ENCODE data around the gene SND1.

The SND1 gene

GRCh38 chr7:127988751-127989150 lies 336.8 kb downstream of the SND1 start:
- no peak for DNase-seq
- H3K9ac ChIP-seq (ENCODE audit: low read length) = no peak overlapping the region
- no peak overlapping the region for H3K4me3 ChIP-seq (ENCODE audit: insufficient read depth in 1 of 2, low read depth in 1 of 2, low read length in 2 of 2)
- H2BK120ac ChIP-seq (ENCODE audit: low read depth, low read length) = no peak overlapping the region
- H3K23ac ChIP-seq (ENCODE audit: low read length in 2 of 2) = no peak overlapping the region
- no peak overlapping the region for H3K14ac ChIP-seq (ENCODE audit: low read length in 2 of 2)
- no peak overlapping the region for H3K18ac ChIP-seq (ENCODE audit: low read depth in 1 of 2, low read length in 2 of 2)
- no peak overlapping the region for H2BK5ac ChIP-seq (ENCODE audit: low read depth, low read length, poor library complexity, severe bottlenecking)
- H3K4me2 ChIP-seq (ENCODE audit: low read length, poor library complexity, severe bottlenecking) = no peak overlapping the region
- no peaks in the 10 kb centered on the region for H3K27me3 ChIP-seq (ENCODE audit: control insufficient read depth in 1 of 2, insufficient read depth in 1 of 2, low read length in 2 of 2)
- no peak overlapping the region for H4K91ac ChIP-seq (ENCODE audit: low read length)
- H4K8ac ChIP-seq (ENCODE audit: low read length) = no peak overlapping the region
- H3K4ac ChIP-seq (ENCODE audit: low read depth in 1 of 2, low read length in 2 of 2) = no peak overlapping the region
- no peak overlapping the region for H2AFZ ChIP-seq (ENCODE audit: low read depth, low read length)
- peaks cover 46% of the 10 kb centered on the region for H3K79me1 ChIP-seq (replicated peaks; ENCODE audit: low read length, poor library complexity, severe bottlenecking)
- no peak overlapping the region for H3K27ac ChIP-seq (ENCODE audit: low read length, poor library complexity, severe bottlenecking)
- H3K36me3 ChIP-seq (ENCODE audit: control insufficient read depth in 1 of 2, insufficient read depth in 2 of 2, low read depth in 1 of 2, low read length in 2 of 2) = peaks cover 17 to 31% of the 10 kb centered on the region in 2 experiments
- no peak overlapping the region for H2BK12ac ChIP-seq (ENCODE audit: low read length in 2 of 2)
- no peak overlapping the region for H2BK15ac ChIP-seq (ENCODE audit: low read depth, poor library complexity, severe bottlenecking)
- H2AK5ac ChIP-seq (ENCODE audit: low read length, severe bottlenecking) = no peak overlapping the region
- H3K4me1 ChIP-seq (ENCODE audit: control insufficient read depth, insufficient read depth, low read depth, low read length) = peaks cover 3% of the 10 kb centered on the region
- 95% methylated on average over 1 of the region's 1 CpG for WGBS
- H3K9me3 ChIP-seq (ENCODE audit: control insufficient read depth, low read length) = no peaks in the 10 kb centered on the region

DNA sequence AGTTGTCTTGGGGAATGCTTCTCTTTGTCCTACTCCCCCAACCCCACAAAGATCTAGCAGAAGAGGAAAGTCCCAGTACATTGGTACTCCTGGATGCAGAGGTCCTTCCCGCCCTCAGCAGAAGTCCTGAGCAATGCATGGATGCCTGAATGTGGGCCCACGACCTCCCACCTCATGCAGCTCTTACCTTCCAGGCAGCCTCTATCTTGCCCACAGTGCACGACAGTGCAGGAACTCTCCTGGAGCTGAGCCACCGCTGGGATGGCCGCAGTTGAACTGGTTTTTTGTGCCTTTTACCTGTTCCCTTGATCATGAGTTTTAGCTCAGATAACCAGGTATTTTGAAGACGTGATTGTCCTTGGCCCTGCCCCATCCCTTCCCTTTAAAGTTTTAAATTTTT lies 341.3 kb downstream of the SND1 start:
- H4K8ac ChIP-seq (ENCODE audit: low read length) = no peak overlapping the region
- DNase-seq = no peak
- H3K27me3 ChIP-seq (ENCODE audit: control insufficient read depth in 1 of 2, insufficient read depth in 1 of 2, low read length in 2 of 2) = no peaks in the 10 kb centered on the region
- no peak overlapping the region for H3K27ac ChIP-seq (ENCODE audit: low read length, poor library complexity, severe bottlenecking)
- H2BK12ac ChIP-seq (ENCODE audit: low read length in 2 of 2) = no peak overlapping the region
- H3K4ac ChIP-seq (ENCODE audit: low read depth in 1 of 2, low read length in 2 of 2) = no peak overlapping the region
- H3K23ac ChIP-seq (ENCODE audit: low read length in 2 of 2) = no peak overlapping the region
- H4K91ac ChIP-seq (ENCODE audit: low read length) = no peak overlapping the region
- peaks cover 6% of the 10 kb centered on the region for H3K4me1 ChIP-seq (ENCODE audit: control insufficient read depth, insufficient read depth, low read depth, low read length)
- no peaks in the 10 kb centered on the region for H3K9me3 ChIP-seq (ENCODE audit: control insufficient read depth, low read length)
- peaks cover 40% of the 10 kb centered on the region for H3K79me1 ChIP-seq (replicated peaks; ENCODE audit: low read length, poor library complexity, severe bottlenecking)
- peaks cover 14 to 43% of the 10 kb centered on the region in 2 experiments for H3K36me3 ChIP-seq (ENCODE audit: control insufficient read depth in 1 of 2, insufficient read depth in 2 of 2, low read depth in 1 of 2, low read length in 2 of 2)
- H3K4me3 ChIP-seq (ENCODE audit: insufficient read depth in 1 of 2, low read depth in 1 of 2, low read length in 2 of 2) = no peak overlapping the region
- no peak overlapping the region for H2BK5ac ChIP-seq (ENCODE audit: low read depth, low read length, poor library complexity, severe bottlenecking)
- H2BK120ac ChIP-seq (ENCODE audit: low read depth, low read length) = no peak overlapping the region
- H2AFZ ChIP-seq (ENCODE audit: low read depth, low read length) = no peak overlapping the region
- no peak overlapping the region for H3K14ac ChIP-seq (ENCODE audit: low read length in 2 of 2)
- no peak overlapping the region for H3K9ac ChIP-seq (ENCODE audit: low read length)
- H3K4me2 ChIP-seq (ENCODE audit: low read length, poor library complexity, severe bottlenecking) = no peak overlapping the region
- no peak overlapping the region for H2BK15ac ChIP-seq (ENCODE audit: low read depth, poor library complexity, severe bottlenecking)
- WGBS = 97% methylated on average over 6 of the region's 6 CpGs
- H3K18ac ChIP-seq (ENCODE audit: low read depth in 1 of 2, low read length in 2 of 2) = no peak overlapping the region
- H2AK5ac ChIP-seq (ENCODE audit: low read length, severe bottlenecking) = no peak overlapping the region

DNA sequence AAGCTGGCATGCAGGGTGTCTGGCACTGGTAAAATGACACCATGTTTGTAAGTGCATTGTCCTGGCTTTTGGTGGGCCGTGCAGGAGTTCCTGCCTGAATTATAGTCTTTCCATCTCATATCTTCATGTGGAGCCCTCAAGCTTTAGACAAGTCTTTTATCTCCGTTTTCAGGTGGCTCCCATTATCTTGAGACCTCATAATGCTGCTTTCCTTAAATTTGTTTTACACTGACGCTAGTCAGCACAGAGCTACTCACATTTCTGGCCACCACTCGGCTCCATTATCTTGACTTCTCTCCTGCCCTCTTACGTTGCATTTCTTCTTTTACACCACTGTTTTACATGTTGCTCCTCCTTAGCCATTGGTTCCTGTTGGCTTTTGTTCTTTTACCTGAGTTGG lies 342.0 kb downstream of the SND1 start:
- H3K4me3 ChIP-seq (ENCODE audit: insufficient read depth in 1 of 2, low read depth in 1 of 2, low read length in 2 of 2) = no peak overlapping the region
- DNase-seq = no peak
- no peak overlapping the region for H2BK5ac ChIP-seq (ENCODE audit: low read depth, low read length, poor library complexity, severe bottlenecking)
- H2BK12ac ChIP-seq (ENCODE audit: low read length in 2 of 2) = no peak overlapping the region
- no peak overlapping the region for H4K91ac ChIP-seq (ENCODE audit: low read length)
- no peak overlapping the region for H3K27ac ChIP-seq (ENCODE audit: low read length, poor library complexity, severe bottlenecking)
- no peak overlapping the region for H3K9ac ChIP-seq (ENCODE audit: low read length)
- H4K8ac ChIP-seq (ENCODE audit: low read length) = no peak overlapping the region
- H3K36me3 ChIP-seq (ENCODE audit: control insufficient read depth in 1 of 2, insufficient read depth in 2 of 2, low read depth in 1 of 2, low read length in 2 of 2) = peaks cover 14 to 48% of the 10 kb centered on the region in 2 experiments
- H2BK120ac ChIP-seq (ENCODE audit: low read depth, low read length) = no peak overlapping the region
- 95% methylated on average over 5 of the region's 5 CpGs for WGBS
- no peaks in the 10 kb centered on the region for H3K27me3 ChIP-seq (ENCODE audit: control insufficient read depth in 1 of 2, insufficient read depth in 1 of 2, low read length in 2 of 2)
- H2AK5ac ChIP-seq (ENCODE audit: low read length, severe bottlenecking) = no peak overlapping the region
- H3K14ac ChIP-seq (ENCODE audit: low read length in 2 of 2) = no peak overlapping the region
- H3K79me1 ChIP-seq (replicated peaks; ENCODE audit: low read length, poor library complexity, severe bottlenecking) = peaks cover 42% of the 10 kb centered on the region
- H3K18ac ChIP-seq (ENCODE audit: low read depth in 1 of 2, low read length in 2 of 2) = no peak overlapping the region
- H3K4me1 ChIP-seq (ENCODE audit: control insufficient read depth, insufficient read depth, low read depth, low read length) = peaks cover 5% of the 10 kb centered on the region
- no peak overlapping the region for H2AFZ ChIP-seq (ENCODE audit: low read depth, low read length)
- H3K9me3 ChIP-seq (ENCODE audit: control insufficient read depth, low read length) = no peaks in the 10 kb centered on the region
- no peak overlapping the region for H3K4ac ChIP-seq (ENCODE audit: low read depth in 1 of 2, low read length in 2 of 2)
- no peak overlapping the region for H2BK15ac ChIP-seq (ENCODE audit: low read depth, poor library complexity, severe bottlenecking)
- no peak overlapping the region for H3K23ac ChIP-seq (ENCODE audit: low read length in 2 of 2)
- no peak overlapping the region for H3K4me2 ChIP-seq (ENCODE audit: low read length, poor library complexity, severe bottlenecking)

- Histone ChIP-seq H3K4me3 (ENCODE audit: insufficient read depth in 1 of 2, low read depth in 1 of 2, low read length in 2 of 2) (peak overlapping the region in 1 of 2 experiments; percentile 39), H3K27me3 (ENCODE audit: control insufficient read depth in 1 of 2, insufficient read depth in 1 of 2, low read length in 2 of 2) (no peaks in the 10 kb centered on the region), H2BK5ac (ENCODE audit: low read depth, low read length, poor library complexity, severe bottlenecking) (no peak overlapping the region), H3K36me3 (ENCODE audit: control insufficient read depth in 1 of 2, insufficient read depth in 2 of 2, low read depth in 1 of 2, low read length in 2 of 2) (peaks cover 14 to 48% of the 10 kb centered on the region in 2 experiments), H4K91ac (ENCODE audit: low read length) (no peak overlapping the region), H2AFZ (ENCODE audit: low read depth, low read length) (no peak overlapping the region), H3K27ac (ENCODE audit: low read length, poor library complexity, severe bottlenecking) (peak overlapping the region; percentile 44), H2BK120ac (ENCODE audit: low read depth, low read length) (no peak overlapping the region), H3K4me2 (ENCODE audit: low read length, poor library complexity, severe bottlenecking) (no peak overlapping the region), H3K9me3 (ENCODE audit: control insufficient read depth, low read length) (no peaks in the 10 kb centered on the region), H4K8ac (ENCODE audit: low read length) (no peak overlapping the region), H2AK5ac (ENCODE audit: low read length, severe bottlenecking) (no peak overlapping the region), H3K9ac (ENCODE audit: low read length) (peak overlapping the region; percentile 50), H2BK15ac (ENCODE audit: low read depth, poor library complexity, severe bottlenecking) (no peak overlapping the region), H3K79me1 (replicated peaks; ENCODE audit: low read length, poor library complexity, severe bottlenecking) (peaks cover 38% of the 10 kb centered on the region), H2BK12ac (ENCODE audit: low read length in 2 of 2) (no peak overlapping the region), H3K14ac (ENCODE audit: low read length in 2 of 2) (peak overlapping the region in 1 of 2 experiments; percentile 85), H3K4ac (ENCODE audit: low read depth in 1 of 2, low read length in 2 of 2) (no peak overlapping the region), H3K23ac (ENCODE audit: low read length in 2 of 2) (no peak overlapping the region), H3K4me1 (ENCODE audit: control insufficient read depth, insufficient read depth, low read depth, low read length) (peaks cover 5% of the 10 kb centered on the region), H3K18ac (ENCODE audit: low read depth in 1 of 2, low read length in 2 of 2) (peak overlapping the region in 1 of 2 experiments; percentile 65)
- 52% methylated on average over 3 of the region's 3 CpGs for WGBS
- peak; percentile 50 for DNase-seq
Measured at GRCh38 chr7:127995156-127995880, 343.3 kb downstream of the SND1 start.
